DOHH2 (cell line): ENCODE results near the gene RNLS.

Experiments used
- CTCF ChIP-seq: fragments of 200-600 bp; sonication (generic); IDR thresholded peaks from one replicate; pipeline ENCODE4 v1.5.1; 2014; ENCODE audit warnings: antibody characterized with exemption, mild to moderate bottlenecking, low read depth, low read length; ENCODE audit not compliant: poor library complexity, severe bottlenecking
- EZH2phosphoT487 ChIP-seq: fragments of 200-600 bp; sonication (generic); IDR thresholded peaks from 2 replicates; pipeline ENCODE4 v1.6.1; 2017; ENCODE audit warnings: borderline replicate concordance, mild to moderate bottlenecking, antibody characterized with exemption, low read length, moderate library complexity, mixed read lengths

GRCh38 chr10:88244781-88245625 lies 338.1 kb downstream of the RNLS start:
- TF ChIP-seq CTCF (no peak), EZH2phosphoT487 (no peak)
